Measurements from ENCODE around the gene ZNF48. TPM values are rescaled to one million over a fixed set of nuclear protein-coding genes. Genes with fewer than 3 reads are reported as not detected.
"Not testable (repeated sequence)": the region's sequence is repeated elsewhere in the genome, so short reads cannot be mapped to it uniquely, and the experiment has no call there.

The ZNF48 gene
- total RNA-seq, 1 experiment from 2014 or later, result 6.3 TPM

DNA sequence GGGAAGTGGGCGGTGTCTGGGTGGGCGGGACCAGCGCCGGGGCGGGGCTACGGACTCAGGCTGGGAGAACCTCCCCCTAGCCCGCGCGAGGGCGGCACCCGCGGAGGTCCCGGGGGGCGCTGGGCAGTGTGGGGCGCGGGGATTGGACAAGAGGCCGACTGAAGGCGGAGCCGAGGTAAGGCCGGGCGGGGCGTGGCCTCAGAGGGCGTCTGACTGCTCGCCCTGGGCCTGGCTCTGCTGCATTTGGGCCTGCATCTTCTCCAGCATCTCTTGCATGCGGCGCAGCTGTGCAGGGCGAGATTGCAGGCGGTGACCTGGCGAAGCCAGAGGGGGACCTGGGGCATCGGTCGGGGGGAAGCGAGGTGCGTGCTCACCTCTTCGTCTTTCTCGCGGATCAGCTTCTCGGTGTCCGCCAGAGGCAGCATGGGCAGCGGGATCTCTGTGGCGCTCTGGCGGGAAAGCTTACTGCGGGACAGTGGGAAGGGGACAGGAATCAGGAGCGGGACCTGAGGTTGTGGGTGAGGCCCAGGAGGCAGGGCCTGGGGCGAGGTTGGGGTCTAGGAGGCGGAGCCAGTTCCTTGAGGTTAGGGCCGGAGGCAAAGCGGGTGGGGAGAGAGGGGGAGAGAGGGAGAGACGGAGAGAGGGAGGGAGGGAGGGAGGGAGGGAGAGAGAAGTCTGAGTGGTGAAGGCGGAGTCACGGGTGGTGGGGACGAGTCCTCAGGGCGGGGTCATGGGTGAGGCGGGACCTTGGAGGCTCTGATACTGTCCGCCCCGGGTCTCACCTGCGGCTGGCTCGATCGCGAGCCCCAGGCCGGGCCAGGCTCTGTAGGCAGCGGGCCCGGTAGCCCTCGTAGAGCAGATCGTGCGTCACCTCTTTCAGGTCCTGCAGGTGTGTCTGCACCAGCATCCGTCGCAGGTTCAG, 16.7 kb upstream of the ZNF48 start:
- DNase-seq (ENCODE audit: low read depth), result peak; percentile 98

DNA sequence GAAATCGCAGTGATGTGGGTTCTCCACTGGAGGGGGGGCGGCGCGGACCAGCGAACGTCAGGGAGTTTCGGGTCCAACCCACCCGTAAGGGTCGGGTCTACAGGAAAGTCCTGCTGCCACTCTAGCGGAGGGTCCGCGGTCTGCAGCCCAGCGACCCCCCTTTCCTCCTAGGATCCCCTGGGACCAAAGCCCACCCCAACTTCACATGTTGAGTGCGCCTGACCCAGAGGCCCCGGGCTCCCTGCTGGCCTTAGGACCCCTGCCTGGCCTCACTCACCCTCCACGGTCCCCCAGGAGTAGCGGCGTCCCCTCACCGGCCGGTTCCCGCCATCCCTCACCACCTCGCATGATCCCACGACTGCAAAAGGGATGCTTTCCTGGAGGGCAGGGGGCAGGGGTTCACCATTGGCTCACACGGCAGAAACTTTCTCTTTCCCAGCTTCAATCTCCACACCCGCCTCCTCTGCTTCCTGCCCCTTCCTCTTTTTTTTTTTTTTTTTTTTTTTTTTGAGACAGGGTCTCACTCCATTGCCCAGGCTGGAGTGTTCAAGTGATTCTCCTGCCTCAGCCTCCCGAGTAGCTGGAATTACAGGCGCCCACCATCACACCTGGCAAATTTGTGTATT, 15.9 kb upstream of the ZNF48 start:
- no peak for DNase-seq (ENCODE audit: low read depth)

DNA sequence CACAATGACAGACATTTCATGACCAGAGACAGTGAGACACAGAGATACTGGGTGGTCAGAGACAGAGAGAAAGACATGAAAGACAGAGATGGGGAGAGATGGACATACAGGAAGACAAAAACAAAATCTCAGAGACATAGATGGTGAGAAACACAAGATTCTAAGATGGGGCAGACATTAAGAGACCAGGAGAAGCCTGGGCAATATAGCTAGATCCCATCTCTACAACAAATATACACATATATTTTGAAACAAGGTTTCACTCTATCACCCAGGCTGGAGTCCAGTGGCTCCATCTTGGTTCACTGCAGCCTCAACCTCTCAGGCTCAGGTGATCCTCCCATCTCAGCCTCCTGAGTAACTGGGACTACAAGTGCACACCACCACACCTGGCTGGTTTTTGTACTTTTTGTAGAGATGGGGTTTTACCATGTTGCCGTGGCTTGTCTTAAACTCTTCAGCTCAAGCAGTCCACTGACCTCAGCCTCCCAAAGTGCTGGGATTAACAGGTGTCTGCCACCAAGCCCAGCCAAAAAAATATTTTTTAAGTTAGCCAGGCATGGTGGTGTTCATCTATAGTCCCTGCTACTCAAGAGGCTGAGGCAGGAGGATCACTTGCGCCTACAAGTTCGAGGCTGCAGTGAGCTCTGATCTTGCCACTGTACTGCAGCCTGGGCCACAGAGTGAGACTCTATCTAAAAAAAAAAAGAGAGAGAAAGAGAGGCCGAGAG, 15.0 kb upstream of the ZNF48 start:
- DNase-seq (ENCODE audit: low read depth), result no peak

DNA sequence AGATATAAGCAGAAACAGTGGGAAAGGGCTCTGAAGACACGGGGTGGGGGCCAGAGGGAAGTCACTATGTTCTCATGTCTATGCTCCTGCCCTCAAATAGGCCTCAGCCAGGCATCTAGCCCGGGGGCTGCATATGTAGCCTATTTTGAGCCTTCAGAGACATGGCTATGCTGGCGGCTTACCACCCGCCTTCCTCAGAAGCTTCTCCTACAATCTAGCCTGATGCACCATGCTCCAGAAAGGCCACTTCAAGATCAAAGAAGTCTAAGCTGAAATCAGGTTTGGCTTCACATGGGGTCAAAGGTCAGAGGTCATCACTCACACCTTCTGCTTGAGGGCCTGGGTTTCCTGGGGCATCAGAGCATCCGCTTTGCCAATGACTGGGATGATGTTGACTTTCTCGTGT, 14.4 kb upstream of the ZNF48 start:
- no peak for DNase-seq (ENCODE audit: low read depth)

DNA sequence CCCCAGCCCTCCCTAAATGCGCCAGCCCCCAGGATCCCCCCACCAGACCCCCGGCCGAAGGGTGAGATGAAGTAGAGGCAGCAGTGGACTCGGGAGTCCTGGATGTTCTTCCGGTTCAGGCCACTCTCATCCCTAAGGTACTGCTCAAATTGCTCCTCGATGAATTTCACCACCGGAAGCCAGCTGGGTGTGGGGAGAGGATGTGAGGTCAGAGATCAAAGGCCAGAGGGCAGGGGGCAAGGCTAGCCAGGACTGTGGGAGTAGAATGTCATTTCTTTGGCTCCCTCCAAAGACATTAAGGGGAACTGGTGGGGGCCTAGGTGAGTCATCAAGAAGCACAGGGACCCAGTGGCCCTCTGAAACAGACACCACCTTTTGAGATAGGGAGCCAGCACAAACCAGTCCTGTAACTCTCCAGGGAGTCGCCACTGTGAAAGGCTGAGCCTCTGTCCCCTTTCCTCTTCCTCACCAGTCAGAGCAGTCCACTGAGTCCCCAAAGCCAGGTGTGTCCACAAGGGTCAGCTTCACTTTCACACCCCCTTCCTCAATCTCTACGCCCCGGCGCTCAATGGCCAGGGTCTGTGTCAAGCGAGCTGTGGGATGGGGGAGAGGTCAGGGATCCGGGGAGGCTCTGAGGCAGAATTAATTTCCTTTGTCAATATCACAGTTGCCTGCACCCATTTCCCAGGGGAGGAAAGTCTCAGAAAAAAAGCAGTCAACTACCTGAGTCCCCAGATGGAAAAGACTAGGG, 13.8 kb upstream of the ZNF48 start:
- DNase-seq (ENCODE audit: low read depth), result no peak

DNA sequence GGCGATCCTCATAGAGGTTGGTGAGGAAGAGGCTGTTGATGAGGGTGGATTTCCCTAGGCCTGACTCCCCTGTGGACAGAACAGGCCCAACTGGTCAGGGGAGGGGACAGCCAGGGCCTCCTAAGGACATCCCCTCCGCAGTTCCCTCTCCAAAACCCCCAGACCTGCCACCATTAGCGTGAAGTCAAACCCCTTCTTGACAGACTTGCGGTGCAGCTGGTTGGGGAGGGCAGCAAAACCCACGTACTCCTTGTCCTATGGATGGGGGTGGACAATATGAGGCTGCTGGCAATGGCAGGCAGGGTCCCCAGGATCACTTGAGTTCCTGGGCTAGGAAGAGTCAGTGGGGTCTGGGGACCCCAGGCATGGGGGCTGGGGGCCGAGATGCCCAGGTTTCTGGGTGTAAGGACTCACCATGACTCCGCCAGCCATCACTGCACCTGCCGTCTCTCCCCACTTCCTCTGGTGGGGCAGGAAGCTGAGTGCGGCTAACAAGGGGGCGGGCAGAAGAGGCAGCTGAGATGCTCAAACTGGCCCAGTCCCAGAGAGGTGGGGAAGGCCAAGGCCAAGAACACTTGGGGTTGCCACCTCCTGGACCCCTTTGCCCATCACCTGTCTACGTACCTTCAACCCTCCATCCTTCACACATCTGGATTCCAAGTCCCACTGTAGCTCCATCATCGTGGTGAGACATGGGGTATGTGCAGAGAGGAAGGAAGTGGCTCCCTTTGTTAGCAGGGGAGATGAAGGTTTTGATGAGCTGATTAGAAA, 12.9 kb upstream of the ZNF48 start, which contains the start of gene SEPTIN1:
Gene SEPTIN1 (minus strand): TSS at position 451 of the 771 bp plus-strand sequence. CDS start 19 bp downstream, at position 432.
- DNase-seq (ENCODE audit: low read depth), result no peak

DNA sequence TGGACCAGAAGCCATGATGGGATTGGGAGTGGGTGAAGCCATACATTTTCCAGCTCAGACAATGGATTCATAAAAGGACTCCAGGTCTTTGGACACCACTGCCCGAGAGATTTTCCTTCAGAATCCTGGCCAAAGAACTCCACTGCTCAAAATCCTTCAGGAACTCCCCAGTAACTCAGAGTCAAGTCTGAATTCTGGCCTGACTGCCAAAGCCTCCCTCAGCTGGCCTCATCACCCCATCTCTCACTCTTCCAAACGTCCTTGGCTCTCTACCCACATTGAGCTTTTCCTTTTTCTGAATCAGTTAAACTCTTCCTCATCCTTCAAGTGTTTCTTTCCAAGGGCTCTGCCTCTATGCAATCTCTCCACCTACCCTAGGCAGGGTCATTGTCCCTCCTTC, 11.7 kb upstream of the ZNF48 start:
- no peak for DNase-seq (ENCODE audit: low read depth)

DNA sequence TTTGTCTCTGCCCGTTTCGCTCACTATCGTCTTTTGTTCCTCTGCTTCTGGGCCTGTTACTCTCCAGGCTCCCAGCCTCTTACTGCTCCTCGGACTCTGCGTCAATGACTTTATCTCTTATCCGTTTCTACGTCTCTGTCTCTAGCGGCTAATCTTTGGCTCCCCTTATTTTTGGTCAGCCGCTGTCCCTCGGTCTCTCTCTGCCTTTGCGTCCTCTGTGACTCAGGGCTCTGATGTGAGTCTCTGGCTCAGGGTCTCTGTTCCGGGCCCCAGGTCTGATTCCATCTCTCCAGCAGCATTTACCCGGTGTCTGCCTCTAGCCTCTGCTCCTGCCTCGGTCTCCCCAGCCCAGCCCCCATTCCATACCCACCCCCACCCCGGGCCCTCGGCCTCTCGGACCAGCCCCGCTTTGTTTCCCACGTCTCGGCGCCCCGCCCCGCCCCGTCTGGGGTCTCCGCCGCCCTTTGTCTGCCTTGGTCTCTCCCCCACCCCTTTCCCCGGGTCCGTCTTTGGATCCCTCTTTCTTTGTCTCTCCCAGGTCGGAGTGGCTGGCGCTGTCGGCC, 547 bp upstream of the ZNF48 start:
- DNase-seq (ENCODE audit: low read depth), result no peak

DNA sequence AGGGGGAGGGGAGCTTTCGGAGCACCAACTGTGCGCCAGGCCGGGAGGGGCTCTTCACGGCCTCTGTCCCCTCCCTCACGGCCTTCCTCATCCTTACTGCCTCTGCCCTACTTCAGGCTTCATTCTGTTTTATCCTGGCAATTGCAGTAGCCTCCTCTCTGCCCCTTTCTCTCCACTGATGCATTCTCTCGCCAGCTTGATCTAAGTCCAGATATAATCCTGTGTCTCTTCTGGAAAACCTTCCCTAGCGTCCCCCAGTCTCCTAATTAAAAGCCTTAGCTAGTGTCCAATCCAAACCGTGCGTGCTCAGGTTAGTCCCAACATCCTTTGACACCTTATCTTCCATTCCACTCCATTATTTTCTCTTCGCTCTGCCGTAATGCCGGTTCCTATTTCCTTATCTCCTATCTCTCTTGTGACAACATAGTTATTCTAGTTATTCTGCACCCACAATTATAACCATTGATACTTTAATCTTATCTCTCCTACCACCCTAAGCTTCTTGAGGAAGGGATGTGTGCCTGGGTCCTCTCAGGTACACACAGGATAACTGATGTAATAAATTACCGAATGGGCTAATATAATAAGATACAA, 869 bp downstream of the ZNF48 start:
- no peak for DNase-seq (ENCODE audit: low read depth)

DNA sequence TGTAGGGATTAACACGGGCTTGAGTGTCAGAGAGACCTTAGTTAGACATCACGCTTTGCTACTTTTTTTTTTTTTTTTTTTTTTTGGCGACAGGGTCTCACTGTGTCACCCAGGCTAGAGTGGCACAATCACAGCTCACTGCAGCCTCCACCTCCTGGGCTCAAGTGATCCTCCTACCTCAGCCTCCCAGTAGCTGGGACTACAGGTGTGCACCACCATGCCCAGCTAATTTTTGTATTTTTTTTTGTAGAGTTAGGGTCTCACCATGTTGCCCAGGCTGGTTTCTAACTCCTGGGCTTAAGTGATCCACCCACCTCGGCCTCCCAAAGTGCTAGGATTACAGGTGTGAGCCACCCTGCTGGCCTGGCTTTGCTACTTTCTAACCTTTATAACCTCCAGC, 1.4 kb downstream of the ZNF48 start:
- DNase-seq (ENCODE audit: low read depth), result not testable (repeated sequence)

DNA sequence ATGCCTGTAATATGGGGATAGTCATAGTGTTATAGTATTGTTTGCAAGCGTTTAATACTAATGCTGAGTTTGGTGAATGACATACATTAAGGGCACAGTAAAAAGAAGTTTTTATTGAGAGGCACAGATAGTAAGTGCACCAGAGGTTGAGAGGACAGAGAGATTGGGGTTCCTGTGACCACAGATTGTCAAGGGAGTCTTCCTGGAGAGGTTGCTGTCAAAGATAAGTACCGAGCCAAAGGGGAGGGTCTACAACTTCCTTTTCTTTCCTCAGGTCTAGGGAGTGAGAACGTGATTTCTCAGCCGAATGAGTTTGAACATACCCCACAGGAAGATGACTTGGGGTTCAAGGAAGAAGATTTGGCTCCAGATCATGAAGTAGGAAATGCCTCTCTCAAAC, 1.8 kb downstream of the ZNF48 start:
- DNase-seq (ENCODE audit: low read depth), result no peak

DNA sequence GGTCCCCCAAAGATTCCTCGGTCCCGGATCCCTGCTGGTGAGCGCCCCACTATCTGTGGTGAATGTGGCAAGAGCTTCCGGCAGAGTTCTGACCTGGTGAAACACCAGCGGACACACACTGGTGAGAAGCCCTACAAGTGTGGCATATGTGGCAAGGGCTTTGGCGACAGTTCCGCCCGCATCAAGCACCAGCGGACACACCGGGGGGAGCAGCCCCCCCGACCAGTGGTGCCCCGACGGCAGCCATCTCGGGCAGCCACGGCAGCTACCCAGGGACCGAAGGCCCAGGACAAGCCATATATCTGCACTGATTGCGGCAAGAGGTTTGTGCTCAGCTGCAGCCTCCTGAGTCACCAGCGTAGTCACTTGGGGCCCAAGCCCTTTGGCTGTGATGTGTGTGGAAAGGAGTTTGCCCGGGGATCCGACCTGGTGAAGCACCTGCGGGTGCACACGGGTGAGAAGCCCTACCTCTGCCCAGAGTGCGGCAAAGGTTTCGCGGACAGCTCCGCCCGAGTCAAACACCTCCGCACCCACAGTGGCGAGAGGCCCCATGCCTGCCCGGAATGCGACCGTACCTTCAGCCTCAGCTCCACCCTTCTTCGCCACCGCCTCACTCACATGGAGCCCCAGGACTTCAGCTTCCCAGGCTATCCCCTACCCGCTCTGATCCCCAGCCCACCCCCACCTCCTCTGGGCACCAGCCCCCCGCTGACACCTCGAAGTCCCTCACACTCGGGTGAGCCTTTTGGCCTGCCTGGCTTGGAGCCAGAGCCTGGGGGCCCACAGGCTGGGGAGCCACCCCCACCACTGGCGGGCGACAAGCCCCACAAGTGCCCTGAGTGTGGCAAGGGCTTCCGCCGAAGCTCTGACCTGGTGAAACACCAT, 2.8 kb downstream of the ZNF48 start:
- no peak for DNase-seq (ENCODE audit: low read depth)

DNA sequence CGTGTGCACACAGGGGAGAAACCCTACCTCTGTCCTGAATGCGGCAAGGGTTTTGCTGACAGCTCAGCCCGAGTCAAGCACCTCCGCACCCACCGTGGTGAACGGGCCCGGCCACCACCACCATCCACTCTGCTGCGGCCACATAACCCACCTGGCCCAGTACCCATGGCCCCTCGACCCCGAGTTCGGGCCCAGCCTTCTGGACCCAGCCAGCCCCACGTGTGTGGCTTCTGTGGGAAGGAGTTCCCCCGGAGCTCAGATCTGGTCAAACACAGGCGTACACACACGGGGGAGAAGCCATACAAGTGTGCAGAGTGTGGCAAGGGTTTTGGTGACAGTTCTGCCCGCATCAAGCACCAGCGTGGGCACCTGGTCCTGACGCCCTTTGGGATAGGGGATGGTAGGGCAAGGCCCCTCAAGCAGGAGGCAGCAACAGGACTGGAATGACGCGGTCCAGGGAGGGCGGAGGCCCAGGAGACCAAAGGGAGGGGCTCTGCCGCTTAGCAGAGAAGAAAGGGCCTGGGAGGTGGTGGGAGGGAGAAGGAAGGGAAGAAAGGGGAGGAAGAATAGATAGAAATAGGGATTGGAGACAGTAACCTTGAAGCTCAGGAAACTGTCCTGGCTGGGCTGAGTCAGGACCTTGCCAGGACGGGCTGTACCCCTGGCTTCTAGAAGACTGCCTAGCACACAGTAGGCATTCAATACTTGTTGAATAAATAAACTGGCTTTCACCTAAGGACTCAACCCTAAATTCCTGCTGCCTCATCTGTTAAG, 3.6 kb downstream of the ZNF48 start:
- no peak for DNase-seq (ENCODE audit: low read depth)

DNA sequence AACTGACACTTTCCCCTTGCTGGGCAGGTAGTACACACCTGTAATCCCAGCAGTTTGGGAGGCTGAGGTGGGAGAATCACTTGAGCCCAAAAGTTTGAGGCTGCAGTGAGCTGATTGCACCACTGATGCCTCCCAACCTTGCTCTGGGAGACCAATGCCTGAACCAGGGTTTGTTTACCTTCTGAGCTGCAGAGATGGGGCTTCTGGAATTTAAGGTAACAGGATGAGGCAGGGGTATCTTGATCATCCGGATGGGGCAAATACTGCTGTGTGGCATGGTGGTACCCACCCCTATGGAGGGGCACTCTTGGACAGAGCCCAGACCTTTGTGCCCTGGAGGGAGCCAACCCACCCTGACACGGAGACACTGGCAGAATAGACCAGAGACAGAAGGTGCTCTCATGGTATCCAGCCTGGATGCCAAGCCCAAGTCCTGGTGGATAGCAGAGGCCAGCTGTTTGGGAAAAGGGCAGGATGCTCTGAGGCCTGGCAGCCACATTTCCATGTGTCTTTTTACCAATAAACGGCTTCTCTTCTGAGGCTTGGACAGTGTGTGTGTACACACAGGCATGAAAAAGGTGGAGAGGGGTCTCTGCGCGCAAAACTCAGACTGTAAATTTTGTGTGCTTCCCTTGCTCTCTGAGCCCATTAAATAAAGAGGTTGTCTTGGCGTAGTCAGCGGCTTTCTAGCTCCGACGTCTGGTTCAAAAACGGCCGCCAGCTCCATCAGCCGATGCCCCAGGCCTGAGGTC, 4.4 kb downstream of the ZNF48 start:
- DNase-seq (ENCODE audit: low read depth), result no peak

DNA sequence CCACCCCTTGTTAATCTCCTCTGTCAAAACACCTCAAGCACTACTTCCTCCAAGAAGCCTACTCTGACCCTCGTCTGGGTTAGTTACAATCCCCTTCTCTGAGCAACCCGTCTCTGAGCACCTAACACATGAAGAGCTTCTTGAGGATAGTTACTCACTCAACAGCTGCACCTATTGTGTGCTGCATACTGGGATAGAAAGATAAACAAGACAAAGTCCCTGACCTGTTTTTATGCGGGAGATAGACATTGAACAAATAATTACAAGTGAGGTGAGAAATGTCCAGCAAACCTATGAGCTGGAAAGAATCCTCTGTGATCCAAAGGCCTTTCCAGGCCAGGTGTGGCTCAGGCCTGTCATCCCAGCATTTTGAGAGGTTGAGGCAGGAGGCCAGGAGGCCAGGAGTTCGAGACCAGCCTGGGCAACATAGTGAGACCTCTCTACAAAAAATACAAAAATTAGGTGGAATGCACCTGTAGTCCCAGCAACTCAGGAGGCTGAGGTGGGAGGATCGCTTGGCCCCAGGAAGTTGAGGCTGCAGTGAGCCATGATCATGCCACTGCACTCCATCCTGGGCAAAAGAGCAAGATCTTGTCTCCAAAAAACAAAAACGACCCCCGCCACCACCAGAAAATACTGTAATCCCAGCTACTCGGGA, 6.7 kb downstream of the ZNF48 start:
- DNase-seq (ENCODE audit: low read depth), result no peak

DNA sequence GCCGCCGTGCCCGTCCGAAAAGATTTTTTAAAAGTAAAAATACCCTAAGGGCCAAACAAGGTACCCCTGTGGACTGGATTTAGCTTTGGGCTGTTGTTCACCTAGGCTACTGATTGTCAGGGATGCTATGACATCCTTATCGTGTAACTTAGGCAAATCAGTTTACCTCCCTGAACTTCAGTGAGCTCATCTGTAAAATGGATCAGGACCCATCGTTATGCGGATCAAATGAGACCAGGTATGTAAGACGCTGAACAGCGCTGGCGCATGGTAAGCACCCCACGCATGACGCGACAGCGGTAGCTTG, 11.5 kb downstream of the ZNF48 start:
- DNase-seq (ENCODE audit: low read depth), result no peak

DNA sequence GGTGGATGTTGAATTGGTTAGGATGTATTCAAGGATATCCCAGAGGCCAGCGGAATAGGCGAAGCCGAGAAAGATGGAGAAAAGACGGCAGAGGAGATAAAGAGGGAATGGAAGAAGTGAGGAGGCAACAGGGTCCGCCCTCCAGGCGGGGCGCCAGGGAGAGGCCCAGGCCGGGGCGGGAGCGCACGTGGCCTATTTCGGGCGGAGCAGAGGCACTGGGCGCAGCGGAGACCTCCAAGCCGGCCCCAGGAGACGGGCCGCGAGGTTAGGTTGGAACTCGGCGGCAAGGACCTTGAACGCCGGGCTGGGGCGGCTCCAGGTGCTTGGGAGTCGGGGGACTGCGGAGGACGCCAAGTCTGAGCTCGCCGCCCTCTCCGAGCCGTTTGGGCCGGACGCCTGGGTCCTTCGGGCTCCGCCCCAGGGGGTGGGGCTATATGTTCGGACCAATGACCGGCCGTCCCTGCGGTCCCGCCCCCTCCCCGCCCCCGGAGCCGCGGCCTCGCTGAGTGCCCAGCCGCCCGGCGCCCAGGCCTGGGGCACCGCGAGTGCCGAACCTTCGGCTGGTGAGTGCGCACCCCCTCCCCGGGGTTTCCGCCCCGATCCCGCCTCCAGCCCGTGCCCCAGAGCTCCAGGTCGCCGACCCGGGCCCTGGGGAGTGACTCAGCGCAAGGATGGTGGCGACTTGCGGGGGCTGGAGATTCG, 12.0 kb downstream of the ZNF48 start, which contains the start of gene ZNF771:
Gene ZNF771 (plus strand): TSS at position 505 of the 702 bp plus-strand sequence. CDS start 448 bp downstream, outside the sequence.
- DNase-seq (ENCODE audit: low read depth), result peak; percentile 87

All from Daoy (cell line).